Cardiac septum (tissue), 1 donor: ENCODE measurements around the gene RAD9A. TPM values are rescaled to one million over a fixed set of nuclear protein-coding genes. Genes with fewer than 3 reads are reported as not detected.

Experiments used
- DNase-seq: peaks from one replicate; pipeline ENCODE4 v3.0.0-alpha.2; 2020; ENCODE audit warnings: low spot score
- intact Hi-C: fragments of 100-400 bp; cut with DNase I; formaldehyde crosslinking; loops from one replicate; pipeline ENCODE4 v1.14.0; 2022
- total RNA-seq: library from RNA; stranded (reverse); fragmentation: NEBNext Ultra II Directional; extraction: Animal tissue kit (Norgen Biotek cat#: 25700); gene quantifications from one replicate; pipeline ENCODE4 v1.2.1, GENCODE V29; 2021
- donor health status: DM: no; HTN: no; CAD: no.

RAD9A gene
- total RNA-seq, 1 donor from 2014 or later: 4.8 TPM

- intact Hi-C loops: loop anchor here (1.0 to 5.0 kb wide), 2 partner anchors 26 to 151 kb away; partner anchors contain the start of genes CDK2AP2 and PITPNM1
- DNase-seq: no peak
Observed at GRCh38 chr11:67355794-67356386, 35.9 kb upstream of the RAD9A start.

GRCh38 chr11:67356387-67356863 is 35.4 kb upstream of the RAD9A start:
- no peak for DNase-seq
- intact Hi-C loops: loop anchor here (1.0 to 5.0 kb wide), 2 partner anchors 26 to 151 kb away; partner anchors contain the start of genes CDK2AP2 and PITPNM1

GRCh38 chr11:67356864-67357561 is 34.8 kb upstream of the RAD9A start:
- peak; percentile 89 for DNase-seq
- intact Hi-C loops: loop anchor here (1.0 to 5.0 kb wide), 2 partner anchors 25 to 150 kb away; partner anchors contain the start of genes CDK2AP2 and PITPNM1

- no peak for DNase-seq
- intact Hi-C loops: loop anchor here (5.0 kb wide), 1 partner anchor 149 kb away; the partner anchor contains the start of genes CDK2AP2 and PITPNM1
Observed at GRCh38 chr11:67357831-67358670, 33.7 kb upstream of the RAD9A start.

GRCh38 chr11:67364169-67364568 is 27.6 kb upstream of the RAD9A start:
- no peak for DNase-seq
- intact Hi-C loops: no loop called here

GRCh38 chr11:67364783-67365722 is 26.7 kb upstream of the RAD9A start:
- intact Hi-C loops: no loop called here
- DNase-seq: no peak

- no peak for DNase-seq
- intact Hi-C loops: no loop called here
Observed at GRCh38 chr11:67365736-67366444, 25.9 kb upstream of the RAD9A start.

- no peak for DNase-seq
Observed at GRCh38 chr11:67366546-67366945, 25.2 kb upstream of the RAD9A start.

GRCh38 chr11:67366961-67367760 is 24.6 kb upstream of the RAD9A start:
- intact Hi-C loops: no loop called here
- DNase-seq: no peak

More at GRCh38 chr11:67366546-67366945, 25.2 kb upstream of the RAD9A start:
- intact Hi-C loops: no loop called here

GRCh38 chr11:67367761-67368227 is 24.0 kb upstream of the RAD9A start:
- intact Hi-C loops: no loop called here

GRCh38 chr11:67368621-67369020 is 23.2 kb upstream of the RAD9A start:
- intact Hi-C loops: no loop called here
- DNase-seq: no peak

More at GRCh38 chr11:67367761-67368227, 24.0 kb upstream of the RAD9A start:
- DNase-seq: no peak

- intact Hi-C loops: no loop called here
Observed at GRCh38 chr11:67369275-67369674, 22.5 kb upstream of the RAD9A start.

GRCh38 chr11:67369801-67370284 is 21.9 kb upstream of the RAD9A start:
- intact Hi-C loops: no loop called here
- no peak for DNase-seq

More at GRCh38 chr11:67369275-67369674, 22.5 kb upstream of the RAD9A start:
- DNase-seq: no peak

- intact Hi-C loops: no loop called here
- no peak for DNase-seq
Observed at GRCh38 chr11:67370351-67371076, 21.3 kb upstream of the RAD9A start.

GRCh38 chr11:67371189-67371910 is 20.4 kb upstream of the RAD9A start:
- intact Hi-C loops: no loop called here
- DNase-seq: no peak

GRCh38 chr11:67371911-67372320 is 19.9 kb upstream of the RAD9A start:
- intact Hi-C loops: no loop called here

More at GRCh38 chr11:67371911-67372320, 19.9 kb upstream of the RAD9A start:
- no peak for DNase-seq
